K562 (cell line): ENCODE results near the gene ATAD3C. TPM values are rescaled to one million over a fixed set of nuclear protein-coding genes. Genes with fewer than 3 reads are reported as not detected.

ENCODE experiments used
- ADNP ChIP-seq: fragments of 200-800 bp; sonication (Bioruptor generic); IDR thresholded peaks from 2 replicates; pipeline ENCODE4 v1.6.1; 2016; ENCODE audit warnings: missing genetic modification characterization, missing compliant biosample characterization
- ARID3A ChIP-seq: IDR thresholded peaks from 2 replicates; pipeline ENCODE4 v1.6.1; 2012; ENCODE audit warnings: low read depth, low read length, improper control_type of control experiment, borderline replicate concordance
- BHLHE40 ChIP-seq: IDR thresholded peaks from 2 replicates; pipeline ENCODE4 v1.6.1; 2011; ENCODE audit warnings: low read length, improper control_type of control experiment
- C11orf30 ChIP-seq: fragments of 450-650 bp; IDR thresholded peaks from 2 replicates; pipeline ENCODE4 v1.6.1; 2016; ENCODE audit warnings: low read depth, mild to moderate bottlenecking
- CBFA2T3 ChIP-seq: fragments of 450-650 bp; IDR thresholded peaks from 2 replicates; pipeline ENCODE4 v1.6.1; 2017
- FOXP4 ChIP-seq: sonication (generic); formaldehyde crosslinking; IDR thresholded peaks from 2 replicates; pipeline ENCODE4 v1.8.0; 2022; ENCODE audit warnings: mild to moderate bottlenecking, missing genetic modification reagents, borderline replicate concordance
- HNRNPH1 ChIP-seq: fragments of 200-400 bp; formaldehyde crosslinking; optimal IDR thresholded peaks from 2 replicates; pipeline ENCODE3; 2017; ENCODE audit warnings: low read depth, mild to moderate bottlenecking, low read length, moderate library complexity
- MAFK ChIP-seq: IDR thresholded peaks from 2 replicates; pipeline ENCODE4 v1.6.1; 2011; ENCODE audit warnings: low read length, improper control_type of control experiment
- NFE2 ChIP-seq: IDR thresholded peaks from 2 replicates; pipeline ENCODE4 v1.6.1; 2014; ENCODE audit warnings: antibody characterized with exemption, low read depth
- POLR3A ChIP-seq: IDR thresholded peaks from 2 replicates; pipeline ENCODE4 v1.6.1; 2011; ENCODE audit warnings: borderline replicate concordance, mild to moderate bottlenecking, moderate library complexity; ENCODE audit not compliant: insufficient read length, insufficient read depth; ENCODE audit errors: extremely low read depth
- PRDM10 ChIP-seq: fragments of 450-650 bp; IDR thresholded peaks from 2 replicates; pipeline ENCODE4 v1.6.1; 2018; ENCODE audit not compliant: partially characterized antibody
- RBM22 ChIP-seq: fragments of 200-400 bp; formaldehyde crosslinking; IDR thresholded peaks from 2 replicates; pipeline ENCODE4 v1.6.1; 2018; ENCODE audit warnings: low read length, low read depth; ENCODE audit not compliant: poor library complexity, severe bottlenecking
- SIN3B ChIP-seq: fragments of 450-650 bp; IDR thresholded peaks from 2 replicates; pipeline ENCODE4 v1.6.1; 2017; ENCODE audit warnings: low read depth, mild to moderate bottlenecking, moderate library complexity
- SNIP1 ChIP-seq: fragments of 450-650 bp; IDR thresholded peaks from 2 replicates; pipeline ENCODE4 v1.7.1; 2017; ENCODE audit warnings: low read depth, mild to moderate bottlenecking
- SP1 ChIP-seq: sonication (generic); formaldehyde crosslinking; IDR thresholded peaks from 2 replicates; pipeline ENCODE4 v1.8.1; 2022; ENCODE audit warnings: mild to moderate bottlenecking, missing genetic modification reagents
- ZNF184 ChIP-seq: sonication (generic); formaldehyde crosslinking; IDR thresholded peaks from 2 replicates; pipeline ENCODE4 v1.5.0; 2020; ENCODE audit warnings: missing genetic modification reagents
- ZNF212 ChIP-seq: fragments of 450-650 bp; formaldehyde crosslinking; IDR thresholded peaks from 2 replicates; pipeline ENCODE4 v1.4.0; 2020; ENCODE audit warnings: mild to moderate bottlenecking
- ZNF347 ChIP-seq: fragments of 450-650 bp; formaldehyde crosslinking; IDR thresholded peaks from 2 replicates; pipeline ENCODE4 v1.4.0; 2020; ENCODE audit warnings: low read depth, mild to moderate bottlenecking, moderate library complexity
- ZSCAN32 ChIP-seq: fragments of 450-650 bp; formaldehyde crosslinking; IDR thresholded peaks from 2 replicates; pipeline ENCODE4 v1.4.0; 2020; ENCODE audit warnings: mild to moderate bottlenecking, moderate library complexity
- polyA plus RNA-seq, 8 experiments: library from polyadenylated mRNA; depleted of rRNA in 4 of 8; stranded (reverse) in 5 of 8; unstranded in 3 of 8; fragments of >200 nt; fragmentation: Nextera tagmentation in 2 of 8; fragmentation: Illumina TruSeq in 1 of 8; extraction: Ambion mirVana in 2 of 8; extraction: Trizol in 1 of 8; gene quantifications; 2 replicates each; pipeline versions ENCODE4 v1.2.1 to v1.2.3, GENCODE V29; 2011 to 2014; ENCODE audit warnings: inconsistent platforms in 1 of 8, missing spikeins in 1 of 8
- total RNA-seq, 7 experiments: library from RNA; depleted of rRNA in 6 of 7; stranded (reverse); fragments of >200 nt in 6 of 7; fragmentation: Illumina TruSeq in 2 of 7; extraction: Trizol in 2 of 7; gene quantifications; 2 replicates each; pipeline versions ENCODE4 v1.2.1 to v1.2.3, GENCODE V29; 2011 to 2021; ENCODE audit warnings: low replicate concordance in 1 of 7
- TF ChIP-seq, protein P1 (sequence below): fragments of 450-650 bp; IDR thresholded peaks from 2 replicates; pipeline ENCODE4 v1.6.1; 2018; ENCODE audit warnings: mild to moderate bottlenecking, low read depth; ENCODE audit not compliant: partially characterized antibody

ATAD3C gene
- total and polyA plus RNA-seq, 9 of the 15 experiments (the other 6 are each of a cell fraction or from before 2014, with no cell fraction given) = 0.03 to 0.18 TPM; not detected in 7

DNA sequence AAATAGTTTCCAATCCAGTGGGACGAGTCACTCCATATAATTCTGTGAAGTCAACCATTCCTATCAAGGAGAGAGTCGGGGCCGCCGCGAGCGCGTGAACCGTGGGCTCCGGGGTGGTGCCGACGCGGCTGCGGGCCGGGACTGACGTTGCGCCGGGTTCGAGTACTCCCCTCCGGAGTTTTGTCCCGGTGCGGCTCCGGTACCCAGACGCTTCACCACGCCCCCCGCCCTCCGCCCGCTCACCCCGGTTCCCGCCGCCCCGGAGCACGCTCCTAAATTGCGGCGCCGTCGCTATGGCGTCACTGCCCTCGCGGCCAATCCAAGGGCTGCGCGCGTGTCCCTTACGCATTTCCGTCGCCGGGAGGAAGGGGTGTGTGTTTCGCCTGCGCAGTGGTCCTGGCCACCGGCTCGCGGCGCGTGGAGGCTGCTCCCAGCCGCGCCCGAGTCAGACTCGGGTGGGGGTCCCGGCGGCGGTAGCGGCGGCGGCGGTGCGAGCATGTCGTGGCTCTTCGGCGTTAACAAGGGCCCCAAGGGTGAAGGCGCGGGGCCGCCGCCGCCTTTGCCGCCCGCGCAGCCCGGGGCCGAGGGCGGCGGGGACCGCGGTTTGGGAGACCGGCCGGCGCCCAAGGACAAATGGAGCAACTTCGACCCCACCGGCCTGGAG lies 22.0 kb downstream of the ATAD3C start, which contains the start of gene ATAD3B (continued):
- TF ChIP-seq FOXP4 (CRISPR knock-in tag) (no peak), ZSCAN32 (CRISPR knock-in tag) (no peak), SIN3B (peak; percentile 97), ADNP (tag) (no peak), RBM22 (no peak), ARID3A (no peak), HNRNPH1 (no peak), POLR3A (no peak), SP1 (peak; percentile 84), C11orf30 (peak; percentile 99), PRDM10 (peak; percentile 50), ZNF212 (CRISPR knock-in tag) (0 out of 2 replicates have a peak, but pooled peaks have one; percentile 41), ZNF347 (CRISPR knock-in tag) (no peak), ZNF184 (CRISPR knock-in tag) (no peak), CBFA2T3 (no peak), NFE2 (peak; percentile 26; the same call in 1 of the 2 replicates), BHLHE40 (peak; percentile 59; the same call in 1 of the 2 replicates), MAFK (no peak), SNIP1 (no peak)
- TF ChIP-seq, protein P1, sequence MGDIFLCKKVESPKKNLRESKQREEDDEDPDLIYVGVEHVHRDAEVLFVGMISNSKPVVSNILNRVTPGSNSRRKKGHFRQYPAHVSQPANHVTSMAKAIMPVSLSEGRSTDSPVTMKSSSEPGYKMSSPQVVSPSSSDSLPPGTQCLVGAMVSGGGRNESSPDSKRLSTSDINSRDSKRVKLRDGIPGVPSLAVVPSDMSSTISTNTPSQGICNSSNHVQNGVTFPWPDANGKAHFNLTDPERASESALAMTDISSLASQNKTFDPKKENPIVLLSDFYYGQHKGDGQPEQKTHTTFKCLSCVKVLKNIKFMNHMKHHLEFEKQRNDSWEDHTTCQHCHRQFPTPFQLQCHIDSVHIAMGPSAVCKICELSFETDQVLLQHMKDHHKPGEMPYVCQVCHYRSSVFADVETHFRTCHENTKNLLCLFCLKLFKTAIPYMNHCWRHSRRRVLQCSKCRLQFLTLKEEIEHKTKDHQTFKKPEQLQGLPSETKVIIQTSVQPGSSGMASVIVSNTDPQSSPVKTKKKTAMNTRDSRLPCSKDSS = no peak
